Large intestine (tissue), 3 donors: ENCODE measurements around the gene SETBP1. TPM values are rescaled to one million over a fixed set of nuclear protein-coding genes. Genes with fewer than 3 reads are reported as not detected.

Source experiments
- DNase-seq, 2 donors: peaks; one replicate each; pipeline versions ENCODE4 v3.0.0 to v3.0.0-alpha.2; 2013
- H3K27ac ChIP-seq: one replicate; pipeline ENCODE4 v1.5.1; 2013; ENCODE audit warnings: low read length
- H3K27me3 ChIP-seq: 2 replicates; pipeline ENCODE4 v1.6.1; 2013; ENCODE audit warnings: low read length; ENCODE audit not compliant: control insufficient read depth, insufficient read depth
- H3K36me3 ChIP-seq: 2 replicates; pipeline ENCODE4 v1.6.1; 2013; ENCODE audit warnings: low read length; ENCODE audit not compliant: control insufficient read depth, insufficient read depth
- H3K4me1 ChIP-seq: one replicate; pipeline ENCODE4 v1.6.1; 2013; ENCODE audit warnings: low read length; ENCODE audit not compliant: control insufficient read depth, insufficient read depth
- H3K4me3 ChIP-seq: one replicate; pipeline ENCODE4 v1.5.1; 2013; ENCODE audit warnings: low read length
- H3K9me3 ChIP-seq: one replicate; pipeline ENCODE4 v1.6.1; 2013; ENCODE audit warnings: mild to moderate bottlenecking, low read depth, low read length, moderate library complexity; ENCODE audit not compliant: control insufficient read depth
- WGBS: methylation state at CpG from one replicate; pipeline ENCODE4 v1.1.5; 2013; ENCODE audit warnings: low lambda C conversion rate; ENCODE audit not compliant: insufficient coverage; 5-methylcytosine and 5-hydroxymethylcytosine counted together
- polyA plus RNA-seq: library from polyadenylated mRNA; unstranded; fragments of 120-200 nt; gene quantifications from one replicate; pipeline ENCODE4 v1.2.1, GENCODE V29; 2013

Gene SETBP1
- polyA plus RNA-seq, 1 donor, result 6.7 TPM

- Histone ChIP-seq H3K4me3 (no peak overlapping the region), H3K27ac (no peak overlapping the region), H3K4me1 (no peaks in the 10 kb centered on the region), H3K9me3 (no peaks in the 10 kb centered on the region), H3K27me3 (no peaks in the 10 kb centered on the region), H3K36me3 (no peaks in the 10 kb centered on the region)
- no CpG with 5 or more reads among the region's 9 CpGs for WGBS
- no peak for DNase-seq
Measured at GRCh38 chr18:44848644-44849335, 168.1 kb downstream of the SETBP1 start.

- no CpG with 5 or more reads among the region's 6 CpGs for WGBS
- Histone ChIP-seq H3K36me3 (no peaks in the 10 kb centered on the region), H3K4me1 (no peaks in the 10 kb centered on the region), H3K27ac (no peak overlapping the region), H3K27me3 (no peaks in the 10 kb centered on the region), H3K9me3 (no peaks in the 10 kb centered on the region), H3K4me3 (no peak overlapping the region)
- DNase-seq, result no peak
Measured at GRCh38 chr18:44849361-44849760, 168.7 kb downstream of the SETBP1 start.

- WGBS, result 80% methylated on average over 1 of the region's 2 CpGs
- H3K9me3 ChIP-seq, result no peaks in the 10 kb centered on the region
- H3K27me3 ChIP-seq, result no peaks in the 10 kb centered on the region
- no peak for DNase-seq
- no peaks in the 10 kb centered on the region for H3K36me3 ChIP-seq
- no peaks in the 10 kb centered on the region for H3K4me1 ChIP-seq
- no peak overlapping the region for H3K27ac ChIP-seq
- no peak overlapping the region for H3K4me3 ChIP-seq
Measured at GRCh38 chr18:44850001-44850400, 169.3 kb downstream of the SETBP1 start.

- Histone ChIP-seq H3K4me1 (no peaks in the 10 kb centered on the region), H3K27me3 (no peaks in the 10 kb centered on the region), H3K36me3 (no peaks in the 10 kb centered on the region), H3K27ac (no peak overlapping the region), H3K9me3 (no peaks in the 10 kb centered on the region), H3K4me3 (no peak overlapping the region)
- DNase-seq, result no peak
- WGBS, result no CpG with 5 or more reads among the region's 13 CpGs
Measured at GRCh38 chr18:44851856-44852621, 171.4 kb downstream of the SETBP1 start.

GRCh38 chr18:44852818-44853217, 172.1 kb downstream of the SETBP1 start:
- DNase-seq, result no peak
- Histone ChIP-seq H3K27me3 (no peaks in the 10 kb centered on the region), H3K9me3 (no peaks in the 10 kb centered on the region), H3K27ac (no peak overlapping the region), H3K4me1 (no peaks in the 10 kb centered on the region), H3K4me3 (no peak overlapping the region), H3K36me3 (no peaks in the 10 kb centered on the region)

GRCh38 chr18:44853430-44853829, 172.7 kb downstream of the SETBP1 start:
- DNase-seq, result no peak
- Histone ChIP-seq H3K4me1 (no peaks in the 10 kb centered on the region), H3K4me3 (no peak overlapping the region), H3K36me3 (no peaks in the 10 kb centered on the region), H3K27ac (no peak overlapping the region), H3K9me3 (no peaks in the 10 kb centered on the region), H3K27me3 (no peaks in the 10 kb centered on the region)
- WGBS, result no CpG with 5 or more reads among the region's 2 CpGs

GRCh38 chr18:44855681-44856080, 175.0 kb downstream of the SETBP1 start:
- Histone ChIP-seq H3K36me3 (no peaks in the 10 kb centered on the region), H3K27ac (no peak overlapping the region), H3K4me3 (no peak overlapping the region), H3K27me3 (no peaks in the 10 kb centered on the region), H3K9me3 (no peaks in the 10 kb centered on the region), H3K4me1 (no peaks in the 10 kb centered on the region)
- WGBS, result no CpG with 5 or more reads among the region's 6 CpGs
- DNase-seq, result no peak

GRCh38 chr18:44856157-44856556, 175.5 kb downstream of the SETBP1 start:
- Histone ChIP-seq H3K27me3 (no peaks in the 10 kb centered on the region), H3K36me3 (no peaks in the 10 kb centered on the region), H3K27ac (no peak overlapping the region), H3K4me1 (no peaks in the 10 kb centered on the region), H3K4me3 (no peak overlapping the region), H3K9me3 (no peaks in the 10 kb centered on the region)
- WGBS, result no CpG with 5 or more reads among the region's 1 CpG
- DNase-seq, result no peak

- DNase-seq, result no peak
- H3K27ac ChIP-seq, result no peak overlapping the region
- H3K4me3 ChIP-seq, result no peak overlapping the region
- H3K9me3 ChIP-seq, result no peaks in the 10 kb centered on the region
- H3K36me3 ChIP-seq, result no peaks in the 10 kb centered on the region
- 83% methylated on average over 1 of the region's 2 CpGs for WGBS
- H3K27me3 ChIP-seq, result no peaks in the 10 kb centered on the region
- H3K4me1 ChIP-seq, result no peaks in the 10 kb centered on the region
Measured at GRCh38 chr18:44857081-44857480, 176.4 kb downstream of the SETBP1 start.

GRCh38 chr18:44857744-44858491, 177.2 kb downstream of the SETBP1 start:
- no peak for DNase-seq
- no peaks in the 10 kb centered on the region for H3K27me3 ChIP-seq
- WGBS, result 86% methylated on average over 1 of the region's 5 CpGs
- no peaks in the 10 kb centered on the region for H3K36me3 ChIP-seq
- no peak overlapping the region for H3K4me3 ChIP-seq
- no peaks in the 10 kb centered on the region for H3K4me1 ChIP-seq
- H3K9me3 ChIP-seq, result no peaks in the 10 kb centered on the region
- no peak overlapping the region for H3K27ac ChIP-seq
